LHCN-M2 (cell line): ENCODE data around the gene SMIM20. TPM values are rescaled to one million over a fixed set of nuclear protein-coding genes. Genes with fewer than 3 reads are reported as not detected.
A peak's percentile ranks its signal among the peaks of the same experiment; 100 is the strongest.

Source experiments
- DNase-seq: peaks from one replicate; pipeline ENCODE4 v3.0.0-alpha.2; 2012; ENCODE audit warnings: low read depth
- total RNA-seq: library from RNA; depleted of rRNA; stranded (reverse); fragments of >200 nt; gene quantifications from 2 replicates; pipeline ENCODE4 v1.2.3, GENCODE V29; 2014

Gene SMIM20
- total RNA-seq, 1 experiment from 2014 or later: 33.6 TPM

- peak; percentile 60 for DNase-seq
Measured at GRCh38 chr4:25925486-25926201, 11.6 kb downstream of the SMIM20 start.

GRCh38 chr4:25926462-25926861 is 12.4 kb downstream of the SMIM20 start:
- DNase-seq: no peak

GRCh38 chr4:25927361-25928195 is 13.6 kb downstream of the SMIM20 start:
- no peak for DNase-seq

- DNase-seq: peak; percentile 37
Measured at GRCh38 chr4:25928379-25929297, 14.6 kb downstream of the SMIM20 start.

- no peak for DNase-seq
Measured at GRCh38 chr4:25929298-25929686, 15.3 kb downstream of the SMIM20 start.

GRCh38 chr4:25930731-25931354 is 16.8 kb downstream of the SMIM20 start:
- no peak for DNase-seq

GRCh38 chr4:25936696-25937095 is 22.7 kb downstream of the SMIM20 start:
- no peak for DNase-seq

GRCh38 chr4:25937801-25938200 is 23.8 kb downstream of the SMIM20 start:
- peak; percentile 83 for DNase-seq

GRCh38 chr4:25938366-25938765 is 24.3 kb downstream of the SMIM20 start:
- no peak for DNase-seq

GRCh38 chr4:25938787-25939186 is 24.8 kb downstream of the SMIM20 start:
- peak; percentile 99 for DNase-seq

GRCh38 chr4:25939330-25939729 is 25.3 kb downstream of the SMIM20 start:
- peak; percentile 40 for DNase-seq

- no peak for DNase-seq
Measured at GRCh38 chr4:25941457-25942221, 27.6 kb downstream of the SMIM20 start.

GRCh38 chr4:25943312-25943711 is 29.3 kb downstream of the SMIM20 start:
- DNase-seq: no peak

GRCh38 chr4:25943805-25944204 is 29.8 kb downstream of the SMIM20 start:
- no peak for DNase-seq

GRCh38 chr4:25948051-25948450 is 34.0 kb downstream of the SMIM20 start:
- no peak for DNase-seq

GRCh38 chr4:25949173-25949748 is 35.2 kb downstream of the SMIM20 start:
- no peak for DNase-seq

- DNase-seq: no peak
Measured at GRCh38 chr4:25949994-25950393, 36.0 kb downstream of the SMIM20 start.

- no peak for DNase-seq
Measured at GRCh38 chr4:25950461-25951389, 36.7 kb downstream of the SMIM20 start.

- DNase-seq: no peak
Measured at GRCh38 chr4:25951390-25951952, 37.5 kb downstream of the SMIM20 start.
